ENCODE results near the gene FAIM. TPM values are rescaled to one million over a fixed set of nuclear protein-coding genes. Genes with fewer than 3 reads are reported as not detected.
"Not testable (repeated sequence)": the region's sequence is repeated elsewhere in the genome, so short reads cannot be mapped to it uniquely, and the experiment has no call there.

FAIM gene
- total and polyA plus RNA-seq, 4 donors = 3.3 to 8.5 (median 5.1) TPM

- peaks cover 0 to 8% (median under 1%) of the 10 kb centered on the region in 4 donors for H3K9me3 ChIP-seq (ENCODE audit: control insufficient read depth in 4 of 4, low read length in 3 of 4)
- no peak for DNase-seq (ENCODE audit: low spot score)
- 97% methylated on average over 5 of the region's 5 CpGs for WGBS
- H3K27me3 ChIP-seq (ENCODE audit: control insufficient read depth in 4 of 4, insufficient read depth in 4 of 4, low read length in 3 of 4) = no peaks in the 10 kb centered on the region
- no peak overlapping the region for H3K4me3 ChIP-seq (ENCODE audit: low read depth in 1 of 3, low read length in 3 of 3)
- no peak for TF ChIP-seq REST (IDR thresholded peaks at IDR 0.05)
- TF ChIP-seq FOXA1 (IDR thresholded peaks at IDR 0.05) = no peak
- TF ChIP-seq YY1 (IDR thresholded peaks at IDR 0.05) = no peak
- TF ChIP-seq ATF3 (IDR thresholded peaks at IDR 0.05) = no peak
- no peak for TF ChIP-seq CTCF (IDR thresholded peaks at IDR 0.05; ENCODE audit: low read depth, low read length, missing input control)
- TF ChIP-seq RAD21 (IDR thresholded peaks at IDR 0.05) = no peak
- TF ChIP-seq GABPA (IDR thresholded peaks at IDR 0.05 in 1 of 2, conservative IDR thresholded peaks at IDR 0.05 in 1 of 2) = no peak
- no peak for TF ChIP-seq HNF4G (IDR thresholded peaks at IDR 0.05)
- no peak for TF ChIP-seq HNF4A (conservative IDR thresholded peaks at IDR 0.05)
- no peak for TF ChIP-seq NR2F2 (IDR thresholded peaks at IDR 0.05)
- TF ChIP-seq FOXA2 (IDR thresholded peaks at IDR 0.05) = no peak
- no peak for TF ChIP-seq JUND (IDR thresholded peaks at IDR 0.05)
- no peak for TF ChIP-seq SP1 (IDR thresholded peaks at IDR 0.05)
- H3K4me1 ChIP-seq (ENCODE audit: control insufficient read depth in 4 of 4, insufficient read depth in 4 of 4, low read length in 3 of 4) = no peaks in the 10 kb centered on the region
- H3K9ac ChIP-seq (ENCODE audit: low read depth in 1 of 2, low read length in 2 of 2) = no peak overlapping the region
- peaks cover 0 to 12% (median 8%) of the 10 kb centered on the region in 4 donors for H3K36me3 ChIP-seq (ENCODE audit: control insufficient read depth in 4 of 4, insufficient read depth in 3 of 4, low read depth in 1 of 4, low read length in 3 of 4)
- H3K27ac ChIP-seq (ENCODE audit: low read depth in 1 of 2, low read length in 2 of 2) = no peak overlapping the region
These were observed 70.4 kb downstream of the FAIM start for GRCh38 chr3:138678874-138679392.

GRCh38 chr3:138680974-138681373, 72.4 kb downstream of the FAIM start:
- not testable (repeated sequence) for H3K4me1 ChIP-seq (ENCODE audit: control insufficient read depth in 4 of 4, insufficient read depth in 4 of 4, low read length in 3 of 4); H3K36me3 ChIP-seq (ENCODE audit: control insufficient read depth in 4 of 4, insufficient read depth in 3 of 4, low read depth in 1 of 4, low read length in 3 of 4); DNase-seq (ENCODE audit: low spot score); H3K27me3 ChIP-seq (ENCODE audit: control insufficient read depth in 4 of 4, insufficient read depth in 4 of 4, low read length in 3 of 4); H3K9me3 ChIP-seq (ENCODE audit: control insufficient read depth in 4 of 4, low read length in 3 of 4); H3K4me3 ChIP-seq (ENCODE audit: low read depth in 1 of 3, low read length in 3 of 3); H3K9ac ChIP-seq (ENCODE audit: low read depth in 1 of 2, low read length in 2 of 2); H3K27ac ChIP-seq (ENCODE audit: low read depth in 1 of 2, low read length in 2 of 2)
- WGBS = 97% methylated on average over 6 of the region's 6 CpGs
